ENCODE measurements around the gene RAD23A.
A peak's percentile ranks its signal among the peaks of the same experiment; 100 is the strongest.
"Not testable (repeated sequence)": the region's sequence is repeated elsewhere in the genome, so short reads cannot be mapped to it uniquely, and the experiment has no call there.

Gene RAD23A

GRCh38 chr19:12956446-12957388 lies 11.1 kb downstream of the RAD23A start, which contains the start of gene GADD45GIP1:
GADD45GIP1 (minus strand) TSS chr19:12957223; CDS start chr19:12957212, 11 bp downstream.
- peak; percentile 18 to 39 for DNase-seq

- DNase-seq: not testable (repeated sequence)
Observed at GRCh38 chr19:12957389-12957952, 11.8 kb downstream of the RAD23A start.

- no peak for DNase-seq
Observed at GRCh38 chr19:12959481-12959880, 13.8 kb downstream of the RAD23A start.

- peak; percentile 7 to 29 for DNase-seq
Observed at GRCh38 chr19:12965017-12965811, 19.6 kb downstream of the RAD23A start.

- DNase-seq: no peak
Observed at GRCh38 chr19:12965812-12966135, 20.1 kb downstream of the RAD23A start.

GRCh38 chr19:12967907-12968306 lies 22.2 kb downstream of the RAD23A start:
- no peak for DNase-seq

GRCh38 chr19:12969292-12969988 lies 23.8 kb downstream of the RAD23A start, which contains the start of gene DAND5:
DAND5 (plus strand) TSS chr19:12969576; CDS start chr19:12969661, 85 bp downstream.
- DNase-seq: no peak

GRCh38 chr19:12970070-12970820 lies 24.6 kb downstream of the RAD23A start:
- DNase-seq: no peak

- DNase-seq: no peak
Observed at GRCh38 chr19:12973236-12973635, 27.6 kb downstream of the RAD23A start.

- no peak for DNase-seq
Observed at GRCh38 chr19:12974301-12975220, 28.9 kb downstream of the RAD23A start.

GRCh38 chr19:12975221-12975741 lies 29.6 kb downstream of the RAD23A start:
- no peak for DNase-seq

GRCh38 chr19:12976109-12976508 lies 30.4 kb downstream of the RAD23A start:
- DNase-seq: not testable (repeated sequence)

GRCh38 chr19:12979974-12980373 lies 34.3 kb downstream of the RAD23A start:
- DNase-seq: no peak

- DNase-seq: no peak
Observed at GRCh38 chr19:12982648-12983047, 37.0 kb downstream of the RAD23A start.

- no peak for DNase-seq
Observed at GRCh38 chr19:12983091-12983490, 37.4 kb downstream of the RAD23A start.

GRCh38 chr19:12983542-12984142 lies 38.0 kb downstream of the RAD23A start:
- DNase-seq: peak; percentile 22 to 28

GRCh38 chr19:12984143-12984627 lies 38.5 kb downstream of the RAD23A start:
- no peak for DNase-seq

- no peak for DNase-seq
Observed at GRCh38 chr19:12984683-12985048, 39.0 kb downstream of the RAD23A start.

GRCh38 chr19:12985049-12985776 lies 39.6 kb downstream of the RAD23A start:
- no peak for DNase-seq
